IPS-11a (cell line): ENCODE results near the gene CENPA.
"Not testable (repeated sequence)": the region's sequence is repeated elsewhere in the genome, so short reads cannot be mapped to it uniquely, and the experiment has no call there.

Experiments
- H3K4me3 ChIP-seq: one replicate; pipeline ENCODE4 v1.5.1; 2013; ENCODE audit warnings: low read depth, low read length, control low read depth

The CENPA gene

DNA sequence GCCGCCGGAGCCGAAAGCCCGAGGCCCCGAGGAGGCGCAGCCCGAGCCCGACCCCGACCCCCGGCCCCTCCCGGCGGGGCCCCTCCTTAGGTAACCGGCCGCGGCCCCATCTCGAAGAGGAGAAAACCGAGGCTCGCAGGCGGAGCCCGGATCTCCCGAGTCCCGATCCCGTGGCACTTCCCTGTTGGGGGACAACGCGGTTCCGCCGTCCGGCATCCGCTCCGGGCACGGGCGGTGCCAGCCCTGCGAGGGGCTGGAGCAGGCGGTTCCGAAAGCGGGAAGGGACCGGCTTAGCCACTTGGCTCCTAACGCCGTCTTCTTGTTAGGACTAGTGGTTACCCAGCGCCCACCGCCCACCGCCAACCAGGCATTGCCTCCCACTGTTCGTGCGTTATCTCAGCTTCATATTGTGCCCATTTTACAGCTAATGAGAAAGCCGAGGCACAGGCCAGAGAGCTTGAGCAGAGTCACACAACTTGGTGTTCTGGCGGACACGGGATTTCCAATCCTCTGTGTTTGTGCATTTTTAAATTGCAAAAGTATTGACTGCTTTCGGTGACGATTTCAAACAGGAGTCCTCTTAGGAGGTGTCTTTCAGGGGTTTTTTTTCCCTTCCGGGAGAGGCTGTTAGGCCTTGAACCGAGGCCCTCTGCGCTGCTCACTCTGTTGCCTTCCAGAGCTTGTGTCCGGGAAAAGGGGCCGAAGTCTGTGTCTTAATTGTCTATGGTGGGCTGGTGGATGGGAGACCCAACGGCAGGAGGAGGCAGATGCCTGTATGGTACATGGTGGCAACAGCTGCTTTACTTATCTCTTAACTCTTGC lies 562 bp downstream of the CENPA start:
- H3K4me3 ChIP-seq = peak overlapping the region; percentile 73

DNA sequence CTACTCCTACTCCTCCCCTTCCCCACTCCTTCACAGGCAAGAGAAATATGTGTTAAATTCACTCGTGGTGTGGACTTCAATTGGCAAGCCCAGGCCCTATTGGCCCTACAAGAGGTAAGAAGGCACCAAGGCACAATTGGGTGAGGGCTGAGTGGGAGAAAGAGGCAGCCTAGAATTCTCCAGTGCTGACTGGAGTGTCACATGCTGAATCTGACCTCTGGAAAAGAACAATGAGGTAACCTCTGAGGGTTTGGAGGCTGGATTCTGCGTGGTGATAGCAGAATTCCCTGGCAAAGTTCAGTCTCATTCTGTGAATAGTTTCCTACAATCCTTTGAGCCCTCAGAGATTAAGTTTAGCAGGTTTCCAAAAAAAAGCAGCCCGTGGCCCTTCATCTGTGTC lies 6.9 kb downstream of the CENPA start:
- no peak overlapping the region for H3K4me3 ChIP-seq

DNA sequence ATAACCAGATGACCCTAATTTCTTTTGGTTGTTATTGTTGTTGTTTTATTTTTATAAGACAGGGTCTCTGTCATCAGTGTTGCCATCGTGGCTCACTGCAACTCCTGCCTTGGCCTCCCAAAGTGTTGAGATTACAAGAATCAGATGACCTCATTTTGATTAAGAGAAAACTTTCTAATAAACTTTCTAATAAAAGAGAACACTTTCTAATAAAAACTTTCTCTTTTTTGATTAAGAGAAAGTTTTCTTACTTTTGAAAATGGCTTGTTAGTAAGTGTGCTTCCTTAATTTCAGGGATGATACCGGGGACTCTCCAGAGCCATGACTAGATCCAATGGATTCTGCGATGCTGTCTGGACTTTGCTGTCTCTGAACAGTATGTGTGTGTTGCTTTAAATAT lies 7.7 kb downstream of the CENPA start:
- no peak overlapping the region for H3K4me3 ChIP-seq

DNA sequence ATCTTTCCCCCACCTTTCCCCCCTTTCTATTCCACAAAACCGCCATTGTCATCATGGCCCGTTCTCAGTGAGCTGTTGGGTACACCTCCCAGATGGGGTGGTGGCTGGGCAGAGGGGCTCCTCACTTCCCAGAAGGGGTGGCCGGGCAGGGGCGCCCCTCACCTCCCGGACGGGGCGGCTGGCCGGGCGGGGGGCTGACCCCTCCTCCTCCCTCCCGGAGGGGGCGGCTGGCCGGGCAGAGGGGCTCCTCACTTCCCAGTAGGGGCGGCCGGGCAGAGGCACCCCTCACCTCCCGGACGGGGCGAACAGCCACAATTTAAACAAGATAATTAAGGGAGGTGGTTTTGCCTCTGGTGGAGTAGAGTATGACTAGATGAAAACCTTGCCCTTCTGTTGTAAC lies 9.3 kb downstream of the CENPA start:
- not testable (repeated sequence) for H3K4me3 ChIP-seq

DNA sequence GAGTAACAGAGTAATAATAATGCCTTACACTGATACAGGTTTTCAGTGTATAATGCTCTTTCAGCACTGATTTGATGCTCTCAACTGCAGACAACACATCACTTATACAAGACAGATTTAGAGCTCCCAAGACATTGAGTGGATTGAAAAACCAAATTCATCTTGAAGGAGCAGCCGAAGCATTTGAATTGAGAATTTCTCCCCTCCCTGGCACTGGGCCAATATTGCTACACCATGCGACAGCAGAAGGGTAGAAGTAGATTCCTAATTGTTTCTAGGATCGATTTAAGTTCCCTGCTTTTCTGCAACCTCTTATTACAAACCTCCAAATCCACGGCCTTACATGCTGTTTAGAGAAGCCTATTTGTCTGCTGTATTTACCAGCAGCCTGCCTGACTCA lies 15.5 kb downstream of the CENPA start:
- H3K4me3 ChIP-seq = no peak overlapping the region

DNA sequence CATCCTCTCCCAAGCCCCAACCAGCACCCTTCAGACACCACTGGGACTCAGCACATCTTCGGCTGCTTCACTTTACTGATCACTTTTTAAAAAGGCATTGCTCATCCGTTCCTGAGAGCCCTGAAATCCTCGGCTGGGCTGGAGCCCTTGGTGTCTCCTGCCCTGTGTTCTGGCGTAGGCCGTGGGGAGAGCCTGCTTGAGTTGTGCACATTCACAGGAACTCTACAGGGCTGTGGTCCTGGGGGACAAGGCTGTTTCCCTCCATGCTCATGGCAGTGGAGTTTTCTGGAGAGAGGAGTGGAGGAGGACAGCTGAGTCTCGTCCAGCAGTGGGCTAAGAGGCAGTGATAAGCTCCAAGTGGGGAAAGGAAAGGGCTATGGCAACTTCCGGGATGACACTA lies 15.9 kb downstream of the CENPA start:
- no peak overlapping the region for H3K4me3 ChIP-seq

DNA sequence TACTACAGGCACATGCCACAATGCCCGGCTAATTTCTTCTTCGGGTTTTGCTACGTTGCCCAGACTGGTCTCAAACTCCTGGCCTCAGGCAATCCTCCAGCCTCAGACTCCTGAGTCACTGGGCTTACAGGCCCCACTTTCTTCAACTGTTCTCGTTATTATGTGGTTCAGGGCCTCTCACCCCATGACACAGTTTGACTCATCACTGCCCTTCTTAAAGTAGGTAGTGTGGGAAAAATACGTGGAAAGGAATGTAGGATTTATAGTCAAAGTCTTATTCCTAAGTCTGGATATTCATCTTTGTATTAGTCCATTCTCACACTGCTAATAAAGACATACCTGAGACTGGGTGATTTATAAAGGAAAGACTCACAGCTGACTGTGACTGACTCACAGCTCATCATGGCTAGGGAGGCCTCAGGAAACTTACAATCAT lies 19.4 kb downstream of the CENPA start:
- no peak overlapping the region for H3K4me3 ChIP-seq

DNA sequence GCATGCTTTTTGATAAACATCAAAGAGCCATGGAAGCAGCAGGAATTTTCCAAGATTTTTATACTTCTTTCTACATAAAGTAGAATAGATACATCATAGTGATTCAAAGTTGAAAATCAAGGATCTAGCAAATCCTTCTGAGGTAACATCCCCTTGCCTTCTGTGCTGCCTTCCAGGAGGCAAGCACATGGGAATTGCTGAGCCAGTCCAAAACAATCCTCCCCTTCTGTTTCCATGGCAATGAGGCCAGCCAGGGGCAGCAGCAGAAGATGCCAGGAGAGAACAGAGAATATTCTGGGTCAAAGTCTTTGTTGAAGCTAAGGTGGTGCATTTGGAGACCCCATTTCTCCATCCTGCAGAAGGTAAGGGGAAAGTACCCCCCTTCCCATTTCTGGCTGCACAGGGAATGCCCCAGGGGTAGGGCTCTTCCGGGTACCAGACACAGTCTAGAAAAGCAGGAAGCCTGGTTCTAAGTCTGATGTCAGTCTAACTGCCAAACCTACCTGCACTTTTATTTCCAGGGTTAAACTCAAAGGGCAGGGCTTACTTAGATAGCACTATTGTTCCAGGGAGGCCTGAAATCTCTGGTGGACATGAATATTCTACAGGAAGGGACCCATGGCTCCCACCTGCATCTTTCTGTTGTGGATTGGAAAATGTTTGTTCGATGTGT lies 22.1 kb downstream of the CENPA start:
- no peak overlapping the region for H3K4me3 ChIP-seq

DNA sequence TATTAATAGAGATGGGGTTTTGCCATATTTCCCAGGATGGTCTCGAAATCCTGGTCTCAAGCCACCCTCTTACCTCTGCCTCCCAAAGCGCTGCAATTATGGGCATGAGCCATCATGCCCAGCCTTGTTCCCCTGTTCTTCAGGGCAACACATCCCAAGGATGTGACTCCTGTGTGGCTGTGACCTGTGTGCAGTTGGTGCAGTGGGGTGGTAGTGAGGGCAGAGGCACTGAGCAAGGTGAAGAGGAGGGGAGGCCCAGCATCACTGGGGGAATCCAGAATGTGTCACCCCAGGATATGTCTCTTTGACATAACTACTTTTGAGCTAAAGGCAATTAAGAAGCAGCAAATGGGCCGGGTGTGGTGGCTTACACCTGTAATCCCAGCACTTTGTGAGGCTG lies 23.4 kb downstream of the CENPA start:
- no peak overlapping the region for H3K4me3 ChIP-seq

DNA sequence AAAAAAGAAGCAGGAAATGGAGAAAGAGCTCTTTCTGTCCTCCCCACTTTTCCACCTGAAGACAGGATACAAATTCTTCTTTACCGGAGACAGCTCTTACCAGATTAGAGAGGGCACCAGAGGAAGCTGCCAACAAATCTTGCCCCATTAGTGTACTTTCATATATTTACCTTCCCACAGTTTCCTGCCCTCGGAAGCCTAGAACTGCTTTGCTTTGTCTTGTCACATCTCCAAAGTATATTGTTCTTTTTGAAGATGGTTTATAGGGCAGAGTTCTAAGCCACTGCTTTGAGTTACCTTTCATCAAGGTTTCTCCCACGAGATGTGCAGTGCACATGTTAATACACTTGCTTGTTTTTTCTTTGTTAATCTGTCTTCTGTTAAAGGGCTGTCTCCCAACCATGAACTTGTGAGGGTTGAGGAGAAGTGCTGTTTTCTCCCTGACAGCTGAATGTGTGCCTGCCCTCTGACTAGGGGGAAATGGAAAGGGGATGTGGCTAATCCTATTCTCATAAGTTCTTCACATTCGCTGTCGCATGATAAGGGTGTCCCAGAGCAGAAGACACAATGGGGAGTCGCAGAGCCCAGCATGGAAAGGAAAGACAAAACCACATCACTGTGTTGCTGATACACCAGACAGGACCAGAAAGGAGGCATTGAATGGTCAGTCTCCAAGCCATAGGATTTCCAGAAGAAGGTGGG lies 24.2 kb downstream of the CENPA start:
- no peak overlapping the region for H3K4me3 ChIP-seq

DNA sequence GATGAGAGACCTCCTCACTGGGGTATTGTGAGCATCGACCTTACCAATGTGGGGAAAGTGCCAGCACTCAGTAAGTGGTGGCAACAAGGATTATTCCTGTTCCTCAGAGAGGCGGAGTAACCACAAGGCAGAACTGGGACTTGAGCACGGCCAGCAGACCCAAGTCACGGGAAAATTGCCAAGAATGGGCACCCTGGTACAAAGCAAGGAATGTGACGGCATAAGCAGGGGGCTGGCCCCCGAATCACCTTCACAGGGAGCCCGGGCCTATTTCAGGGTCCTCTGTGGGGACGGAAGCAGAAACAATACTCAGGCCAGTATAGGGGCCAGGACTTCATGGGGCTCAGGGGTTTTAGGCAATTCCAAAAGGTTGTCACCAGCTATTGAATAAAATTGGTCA lies 25.4 kb downstream of the CENPA start:
- H3K4me3 ChIP-seq = no peak overlapping the region

DNA sequence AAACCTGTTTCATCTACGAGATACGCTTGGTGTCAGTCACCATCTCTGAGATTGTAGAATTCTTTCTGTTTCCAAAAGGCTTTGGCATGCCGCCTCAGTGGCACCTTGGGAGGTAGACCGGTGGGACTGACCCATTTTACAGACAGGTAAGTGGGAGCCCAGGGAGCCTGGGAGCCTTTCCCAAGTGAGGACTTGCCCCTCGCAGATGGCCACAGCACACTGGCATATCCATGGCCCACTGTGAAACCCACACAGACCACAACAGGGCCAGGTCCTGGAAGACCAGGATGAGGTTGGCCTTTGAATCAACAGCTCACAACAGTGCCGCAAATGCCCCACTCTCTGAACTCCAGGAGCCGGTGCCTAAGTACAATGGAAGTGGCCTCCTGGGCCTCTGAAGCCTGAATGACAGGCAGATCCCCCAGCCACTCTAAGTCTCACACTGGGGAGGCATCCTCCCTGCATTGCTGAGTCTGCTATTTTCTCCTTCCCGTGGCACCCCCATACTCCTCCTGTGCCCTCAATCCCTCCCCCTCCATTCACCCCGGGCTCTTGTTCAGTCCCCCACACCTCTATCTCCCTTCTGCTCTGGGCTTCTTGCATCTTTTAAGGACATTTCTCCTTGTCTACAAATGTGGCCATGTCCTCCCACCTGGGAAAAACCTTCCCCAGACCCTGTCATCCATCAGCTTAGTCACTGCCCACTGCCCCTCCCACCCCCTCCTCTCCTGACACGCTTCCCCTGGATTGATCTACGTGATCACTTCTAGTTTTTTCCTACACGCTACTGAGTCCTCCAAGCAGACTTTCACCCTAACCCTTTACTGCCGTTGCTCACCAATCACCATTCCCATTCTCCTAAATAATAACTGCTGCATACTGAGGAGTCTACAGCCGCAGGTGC lies 26.2 kb downstream of the CENPA start:
- H3K4me3 ChIP-seq = no peak overlapping the region

DNA sequence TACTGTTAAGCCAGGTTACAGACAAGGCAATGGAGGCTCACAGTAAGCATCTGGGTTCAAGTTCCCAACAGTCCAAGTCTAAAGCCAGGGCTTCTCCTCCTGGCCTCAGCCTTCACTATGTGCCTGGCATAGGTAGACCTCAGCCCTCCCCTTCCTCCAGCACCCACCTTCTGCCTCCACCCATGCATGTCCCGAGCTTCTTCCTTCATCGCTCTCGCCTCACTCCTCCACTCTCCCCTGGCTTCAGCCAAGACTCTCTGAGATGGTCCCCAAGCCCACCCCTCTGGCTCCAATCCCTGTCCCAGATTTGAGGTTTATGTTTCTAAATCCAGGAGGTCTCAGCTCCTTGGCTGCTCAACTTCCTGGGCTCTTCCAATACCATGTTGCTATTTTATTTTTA lies 26.9 kb downstream of the CENPA start:
- H3K4me3 ChIP-seq = no peak overlapping the region

DNA sequence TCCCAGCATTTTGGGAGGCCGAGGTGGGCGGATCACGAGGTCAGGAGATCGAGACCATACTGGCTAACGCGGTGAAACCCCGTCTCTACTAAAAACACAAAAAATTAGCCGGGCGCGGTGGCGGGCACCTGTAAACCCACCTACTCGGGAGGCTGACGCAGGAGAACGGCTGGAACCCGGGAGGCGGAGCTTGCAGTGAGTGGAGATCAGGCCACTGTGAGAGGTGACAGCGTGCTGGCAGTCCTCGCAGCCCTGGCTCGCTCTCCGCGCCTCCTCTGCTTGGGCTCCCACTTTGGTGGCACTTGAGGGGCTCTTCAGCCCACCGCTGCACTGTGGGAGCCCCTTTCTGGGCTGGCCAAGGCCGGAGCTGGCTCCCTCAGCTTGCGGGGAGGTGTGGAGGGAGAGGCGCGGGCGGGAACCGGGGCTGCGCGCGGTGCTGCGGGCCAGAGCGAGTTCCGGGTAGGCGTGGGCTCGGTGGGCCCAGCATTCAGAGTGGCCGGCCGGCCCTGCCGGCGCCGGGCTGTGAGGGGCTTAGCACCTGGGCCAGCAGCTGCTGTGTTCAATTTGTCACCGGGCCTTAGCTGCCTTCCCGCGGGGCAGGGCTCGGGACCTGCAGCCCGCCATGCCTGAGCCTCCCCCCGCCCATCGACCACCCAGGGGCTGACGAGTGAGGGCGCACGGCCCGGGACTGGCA lies 28.4 kb downstream of the CENPA start:
- H3K4me3 ChIP-seq = not testable (repeated sequence)

DNA sequence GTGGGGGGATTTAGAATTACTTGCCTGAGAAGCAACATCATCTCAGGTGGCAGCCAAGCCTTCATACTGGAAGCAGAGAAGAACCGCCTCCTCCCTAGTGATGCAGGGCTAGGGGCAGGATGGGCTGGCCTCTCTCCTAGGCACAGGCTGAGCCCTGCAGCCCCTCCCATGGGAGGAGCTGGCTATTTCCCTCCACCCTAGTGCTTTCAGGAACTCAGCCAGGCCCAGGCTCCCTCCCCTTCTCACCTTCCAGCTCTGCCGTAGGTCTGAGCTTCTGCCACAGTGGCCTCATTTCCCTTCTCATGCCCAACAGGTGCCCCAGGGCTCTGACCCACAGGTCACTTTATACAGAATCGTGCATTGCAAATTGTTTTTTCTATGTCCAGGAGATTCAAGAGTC lies 31.0 kb downstream of the CENPA start:
- H3K4me3 ChIP-seq = no peak overlapping the region

DNA sequence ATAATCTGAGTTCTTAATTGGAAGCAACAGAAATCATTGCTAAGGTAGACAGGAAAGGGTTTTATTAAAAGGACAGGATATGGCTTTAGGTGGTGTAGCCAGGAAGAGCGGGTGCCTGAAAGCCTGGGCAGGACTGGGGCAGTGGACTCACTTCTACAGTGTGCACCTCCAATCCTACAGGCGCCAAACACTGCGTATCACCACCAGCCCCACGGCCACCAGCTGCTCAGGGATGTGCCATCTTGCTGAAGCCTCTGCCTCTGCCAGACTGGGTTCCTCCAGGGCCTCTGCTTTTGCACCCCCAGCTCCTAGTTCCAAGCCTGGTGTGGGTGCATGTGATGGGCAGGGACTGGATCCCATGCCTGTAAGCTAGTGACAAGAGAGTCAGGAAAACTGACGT lies 32.4 kb downstream of the CENPA start:
- no peak overlapping the region for H3K4me3 ChIP-seq

DNA sequence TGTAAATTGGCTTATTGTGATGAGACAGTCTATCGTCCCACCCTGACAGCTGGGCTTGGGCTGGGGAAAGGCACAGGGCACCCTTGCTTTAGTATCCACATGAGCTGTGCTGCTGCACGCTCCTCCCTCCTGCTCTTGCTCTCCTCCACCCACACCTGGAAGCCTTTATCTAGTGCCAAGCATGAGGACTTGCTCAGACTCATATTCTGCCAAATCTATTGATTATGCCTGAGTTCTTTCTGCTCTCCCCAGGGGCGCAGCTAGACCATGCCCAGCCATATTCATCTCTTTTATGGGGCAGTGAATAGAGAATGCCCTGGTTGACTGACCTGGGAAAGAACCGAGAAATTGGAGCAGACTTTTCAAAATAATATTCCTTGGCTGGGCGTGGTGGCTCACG lies 33.1 kb downstream of the CENPA start:
- no peak overlapping the region for H3K4me3 ChIP-seq

DNA sequence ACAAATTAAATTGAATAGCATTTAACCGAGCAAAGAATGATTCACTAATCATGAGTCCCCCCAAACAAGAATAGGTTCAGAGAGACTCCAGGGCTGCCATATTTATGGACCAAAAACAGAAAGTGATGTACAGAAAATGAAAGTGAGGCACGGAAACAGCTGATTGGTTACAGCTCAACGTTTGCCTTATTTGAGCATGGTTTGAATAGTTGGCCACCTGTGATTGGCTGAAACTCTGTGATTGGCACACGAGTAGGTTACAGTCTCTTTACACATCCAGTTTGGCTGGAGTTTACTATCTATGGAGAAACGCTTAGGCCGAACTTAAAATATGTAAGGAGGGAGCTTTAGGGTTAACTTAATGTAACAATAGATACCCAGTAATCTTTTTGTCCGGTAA lies 35.1 kb downstream of the CENPA start:
- no peak overlapping the region for H3K4me3 ChIP-seq

DNA sequence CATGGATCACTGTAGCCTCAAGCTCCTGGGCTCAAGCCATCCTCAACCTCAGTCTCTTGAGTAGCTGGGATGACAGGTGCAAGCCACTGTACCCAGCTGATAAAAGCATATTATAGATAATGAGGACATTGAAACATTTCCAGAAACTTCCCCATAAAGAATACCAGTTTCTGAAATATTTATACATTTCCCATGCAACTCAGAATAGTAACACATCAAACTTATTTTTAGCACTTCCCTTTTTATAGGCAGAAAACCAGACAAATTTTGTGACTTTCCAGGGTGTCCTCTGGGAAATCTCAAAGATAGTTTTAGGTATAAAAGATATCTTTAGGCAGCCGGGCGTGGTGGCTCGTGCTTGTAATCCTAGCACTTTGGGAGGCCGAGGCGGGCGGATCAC lies 37.0 kb downstream of the CENPA start:
- no peak overlapping the region for H3K4me3 ChIP-seq

DNA sequence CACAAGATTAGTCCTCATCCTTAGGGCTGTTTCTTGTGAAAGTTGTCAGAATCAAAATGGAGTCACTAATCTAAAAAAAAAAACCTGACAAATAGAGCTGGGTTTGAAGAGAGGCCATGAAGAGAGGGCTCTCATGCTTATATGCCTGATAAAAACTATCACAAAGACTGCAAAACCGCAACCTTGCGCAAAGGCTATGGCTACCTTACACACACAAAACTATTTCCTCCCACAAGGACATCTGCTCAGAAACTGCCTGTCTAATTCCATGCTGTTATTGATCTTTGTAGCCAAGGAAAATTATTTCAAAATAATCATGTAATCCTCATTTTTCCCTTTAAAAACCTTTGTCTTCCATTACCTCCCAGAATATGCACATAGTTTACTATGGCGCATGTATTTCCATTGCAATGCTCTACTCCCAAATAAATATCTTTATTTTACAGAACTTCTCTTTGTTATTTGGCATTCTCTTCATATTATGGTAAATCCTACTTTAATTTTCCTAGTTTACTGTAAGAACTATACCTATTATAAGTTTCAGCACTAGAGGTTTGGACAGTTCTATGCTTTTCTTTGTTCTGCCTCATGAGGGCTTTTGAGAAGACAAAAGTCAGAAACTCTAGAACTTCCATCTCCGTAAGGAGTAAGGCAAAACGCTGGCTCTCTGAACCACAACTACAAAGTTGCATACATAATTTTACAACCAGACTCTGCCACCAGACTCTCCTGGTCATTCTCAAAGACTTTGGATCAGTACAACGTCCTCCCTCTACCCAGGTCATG lies 52.5 kb downstream of the CENPA start:
- H3K4me3 ChIP-seq = no peak overlapping the region
